H9 (cell line): Measurements from ENCODE around the gene DENND1A. TPM values are rescaled to one million over a fixed set of nuclear protein-coding genes. Genes with fewer than 3 reads are reported as not detected.
A peak's percentile ranks its signal among the peaks of the same experiment; 100 is the strongest.

ENCODE experiments used
- DNase-seq: peaks from one replicate; pipeline ENCODE4 v3.0.0-alpha.2; 2017
- H2AFZ ChIP-seq: one replicate; pipeline ENCODE4 v1.6.1; 2013; ENCODE audit warnings: mild to moderate bottlenecking, low read length, control low read depth, moderate library complexity
- H2AK5ac ChIP-seq: 2 replicates; pipeline ENCODE4 v1.6.1; 2013; ENCODE audit warnings: low read length, control low read depth, mixed read lengths; ENCODE audit not compliant: insufficient read length
- H2BK120ac ChIP-seq: one replicate; pipeline ENCODE4 v1.6.1; 2013; ENCODE audit warnings: low read depth, mild to moderate bottlenecking, low read length, control low read depth, inconsistent platforms; ENCODE audit not compliant: poor library complexity, severe bottlenecking
- H2BK12ac ChIP-seq: 2 replicates; pipeline ENCODE4 v1.6.1; 2013; ENCODE audit warnings: low read length, control low read depth, mixed read lengths, low read depth; ENCODE audit not compliant: insufficient read length
- H2BK15ac ChIP-seq: 2 replicates; pipeline ENCODE4 v1.6.1; 2013; ENCODE audit warnings: low read depth, low read length, control low read depth
- H2BK20ac ChIP-seq: one replicate; pipeline ENCODE4 v1.6.1; 2013; ENCODE audit warnings: low read depth, mild to moderate bottlenecking, low read length, control low read depth, inconsistent platforms; ENCODE audit not compliant: poor library complexity, severe bottlenecking
- H2BK5ac ChIP-seq: 2 replicates; pipeline ENCODE4 v1.6.1; 2013; ENCODE audit warnings: low read length, control low read depth, mixed read lengths; ENCODE audit not compliant: insufficient read length
- H3K14ac ChIP-seq: 2 replicates; pipeline ENCODE4 v1.6.1; 2013; ENCODE audit warnings: low read length, control low read depth; ENCODE audit not compliant: insufficient read depth
- H3K18ac ChIP-seq: 2 replicates; pipeline ENCODE4 v1.6.1; 2013; ENCODE audit warnings: low read depth, mild to moderate bottlenecking, mixed read lengths, low read length, control low read depth; ENCODE audit not compliant: insufficient read length
- H3K23ac ChIP-seq: 2 replicates; pipeline ENCODE4 v1.6.1; 2013; ENCODE audit warnings: low read length, control low read depth, mixed read lengths, low read depth; ENCODE audit not compliant: insufficient read length
- H3K23me2 ChIP-seq: 2 replicates; pipeline ENCODE4 v1.6.1; 2013; ENCODE audit warnings: low read depth, mild to moderate bottlenecking, mixed read lengths, low read length, control low read depth; ENCODE audit not compliant: insufficient read length, poor library complexity, severe bottlenecking
- H3K27ac ChIP-seq: 2 replicates; pipeline ENCODE4 v1.5.1; 2013; ENCODE audit warnings: low read length, control low read depth, mixed read lengths, low read depth; ENCODE audit not compliant: insufficient read length
- H3K27me3 ChIP-seq: 2 replicates; pipeline ENCODE4 v1.6.1; 2013; ENCODE audit warnings: low read length, control low read depth, inconsistent platforms; ENCODE audit not compliant: insufficient read depth
- H3K4ac ChIP-seq: 2 replicates; pipeline ENCODE4 v1.6.1; 2013; ENCODE audit warnings: low read depth, mild to moderate bottlenecking, control low read depth, inconsistent platforms, low read length, moderate library complexity
- H3K4me1 ChIP-seq: 2 replicates; pipeline ENCODE4 v1.6.1; 2013; ENCODE audit warnings: low read length, control low read depth, inconsistent platforms; ENCODE audit not compliant: insufficient read depth
- H3K4me2 ChIP-seq: 2 replicates; pipeline ENCODE4 v1.6.1; 2013; ENCODE audit warnings: low read length, control low read depth, mixed read lengths; ENCODE audit not compliant: insufficient read length, insufficient read depth
- H3K56ac ChIP-seq: 2 replicates; pipeline ENCODE4 v1.6.1; 2013; ENCODE audit warnings: low read depth, mild to moderate bottlenecking, mixed read lengths, low read length, control low read depth; ENCODE audit not compliant: insufficient read length
- H3K79me1 ChIP-seq: 2 replicates; pipeline ENCODE4 v1.6.1; 2013; ENCODE audit warnings: low read depth, mild to moderate bottlenecking, moderate library complexity, low read length, control low read depth, inconsistent platforms; ENCODE audit not compliant: insufficient read depth, poor library complexity, severe bottlenecking
- H3K79me2 ChIP-seq: 2 replicates; pipeline ENCODE4 v1.6.1; 2013; ENCODE audit warnings: low read length, control low read depth, inconsistent platforms; ENCODE audit not compliant: insufficient read depth
- H3K9ac ChIP-seq: 2 replicates; pipeline ENCODE4 v1.6.1; 2013; ENCODE audit warnings: low read length, control low read depth, mixed read lengths; ENCODE audit not compliant: insufficient read length; ENCODE audit errors: extremely low read depth
- H3K9me3 ChIP-seq: one replicate; pipeline ENCODE4 v1.6.1; 2013; ENCODE audit warnings: low read depth, low read length, inconsistent platforms; ENCODE audit not compliant: control insufficient read depth
- H3T11ph ChIP-seq: one replicate; pipeline ENCODE4 v1.6.1; 2013; ENCODE audit warnings: mild to moderate bottlenecking, low read length, control low read depth, inconsistent platforms
- H4K20me1 ChIP-seq: one replicate; pipeline ENCODE4 v1.6.1; 2013; ENCODE audit not compliant: control insufficient read depth, insufficient read length, insufficient read depth
- H4K5ac ChIP-seq: 2 replicates; pipeline ENCODE4 v1.6.1; 2013; ENCODE audit warnings: low read depth, mild to moderate bottlenecking, mixed read lengths, low read length, control low read depth; ENCODE audit not compliant: insufficient read length
- H4K8ac ChIP-seq: replicated peaks from 2 replicates; pipeline ENCODE4 v1.6.1; 2013; ENCODE audit warnings: low read length, control low read depth, mixed read lengths, low read depth; ENCODE audit not compliant: insufficient read length
- H4K91ac ChIP-seq: 2 replicates; pipeline ENCODE4 v1.6.1; 2013; ENCODE audit warnings: low read depth, mild to moderate bottlenecking, moderate library complexity, mixed read lengths, low read length, control low read depth; ENCODE audit not compliant: insufficient read length
- H3K27ac Mint-ChIP-seq, 3 experiments: 2 replicates in 2 of 3; 3 replicates in 1 of 3; pipeline ENCODE4 v1.8.0; 2020 to 2021; ENCODE audit warnings: mixed read lengths in 3 of 3, mild to moderate bottlenecking in 1 of 3, moderate library complexity in 1 of 3
- H3K27me3 Mint-ChIP-seq: 2 replicates; pipeline ENCODE4 v1.8.0; 2021; ENCODE audit warnings: low read depth, mild to moderate bottlenecking, moderate library complexity, mixed read lengths
- H3K36me3 Mint-ChIP-seq, 3 experiments: 2 replicates in 2 of 3; 3 replicates in 1 of 3; pipeline ENCODE4 v1.8.0; 2020 to 2021; ENCODE audit warnings: low read depth in 3 of 3, mixed read lengths in 3 of 3; ENCODE audit not compliant: insufficient read depth in 1 of 3
- H3K4me1 Mint-ChIP-seq, 2 experiments: 2 replicates each; pipeline ENCODE4 v1.8.0; 2020; ENCODE audit warnings: mixed read lengths in 2 of 2
- H3K4me3 Mint-ChIP-seq, 2 experiments: 2 replicates in 1 of 2; 3 replicates in 1 of 2; pipeline ENCODE4 v1.8.0; 2020 to 2021; ENCODE audit warnings: mild to moderate bottlenecking in 2 of 2, mixed read lengths in 2 of 2, moderate library complexity in 1 of 2
- H3K9me3 Mint-ChIP-seq, 2 experiments: 2 replicates in 1 of 2; 3 replicates in 1 of 2; pipeline ENCODE4 v1.8.0; 2020; ENCODE audit warnings: mild to moderate bottlenecking in 2 of 2, mixed read lengths in 2 of 2, moderate library complexity in 1 of 2
- CTCF ChIP-seq: fragments of 200-600 bp; sonication (generic); conservative IDR thresholded peaks from 3 replicates; pipeline ENCODE4 v1.8.0; 2021; ENCODE audit warnings: antibody characterized with exemption, mild to moderate bottlenecking
- WGBS: extraction: QIAGEN DNeasy Blood & Tissue Kit; methylation state at CpG from one replicate; pipeline ENCODE4 v1.1.7; 2013; ENCODE audit warnings: missing lambda C conversion rate, low lambda C conversion rate, mixed read lengths; ENCODE audit not compliant: insufficient read length; ENCODE audit errors: extremely low coverage; 5-methylcytosine and 5-hydroxymethylcytosine counted together
- total RNA-seq: library from RNA; stranded (reverse); gene quantifications from 2 replicates; pipeline ENCODE4 v1.2.1, GENCODE V29; 2021

The DENND1A gene
- total RNA-seq, 1 experiment from 2014 or later = 20.4 TPM

- Mint-ChIP-seq H3K27me3 (no peaks in the 10 kb centered on the region; the same call in 1 of the 2 replicates), H3K36me3 (peaks cover 5 to 9% (median 8%) of the 10 kb centered on the region in 3 experiments; a peak in 5 of 7 replicates), H3K4me3 (no peak overlapping the region; a peak in 1 of 5 replicates), H3K9me3 (no peaks in the 10 kb centered on the region; a peak in 2 of 5 replicates), H3K27ac (peak overlapping the region in 2 of 3 experiments; percentile 57 to 59; a peak in 5 of 7 replicates), H3K4me1 (peaks cover 26 to 39% of the 10 kb centered on the region in 2 experiments)
- Histone ChIP-seq H3K4me1 (peaks cover 2% of the 10 kb centered on the region; the same call in 1 of the 2 replicates), H2BK12ac (no peak overlapping the region), H4K5ac (no peak overlapping the region), H4K20me1 (no peaks in the 10 kb centered on the region), H4K8ac (no peak overlapping the region), H2BK15ac (no peak overlapping the region), H3K23me2 (no peaks in the 10 kb centered on the region), H2AK5ac (no peak overlapping the region), H2BK120ac (no peak overlapping the region), H3K27me3 (no peaks in the 10 kb centered on the region), H2AFZ (no peak overlapping the region), H3K79me1 (no peaks in the 10 kb centered on the region), H3T11ph (no peak overlapping the region), H4K91ac (no peak overlapping the region), H2BK5ac (no peak overlapping the region), H3K4me2 (no peak overlapping the region), H3K56ac (no peak overlapping the region), H3K9me3 (no peaks in the 10 kb centered on the region), H3K79me2 (no peaks in the 10 kb centered on the region), H3K27ac (no peak overlapping the region), H3K23ac (no peak overlapping the region), H2BK20ac (no peak overlapping the region), H3K14ac (no peak overlapping the region), H3K18ac (no peak overlapping the region), H3K4ac (no peak overlapping the region), H3K9ac (no peak overlapping the region)
- TF ChIP-seq CTCF = no peak
- no peak for DNase-seq
- no CpG with 5 or more reads among the region's 20 CpGs for WGBS
These were observed 504.6 kb downstream of the DENND1A start for GRCh38 chr9:123425261-123425821.
